H9 (cell line): ENCODE results near the gene ACO1. TPM values are rescaled to one million over a fixed set of nuclear protein-coding genes. Genes with fewer than 3 reads are reported as not detected.

ENCODE experiments used
- DNase-seq: peaks from one replicate; pipeline ENCODE4 v3.0.0-alpha.2; 2017
- H2AFZ ChIP-seq: one replicate; pipeline ENCODE4 v1.6.1; 2013; ENCODE audit warnings: mild to moderate bottlenecking, low read length, control low read depth, moderate library complexity
- H2AK5ac ChIP-seq: 2 replicates; pipeline ENCODE4 v1.6.1; 2013; ENCODE audit warnings: low read length, control low read depth, mixed read lengths; ENCODE audit not compliant: insufficient read length
- H2BK120ac ChIP-seq: one replicate; pipeline ENCODE4 v1.6.1; 2013; ENCODE audit warnings: low read depth, mild to moderate bottlenecking, low read length, control low read depth, inconsistent platforms; ENCODE audit not compliant: poor library complexity, severe bottlenecking
- H2BK12ac ChIP-seq: 2 replicates; pipeline ENCODE4 v1.6.1; 2013; ENCODE audit warnings: low read length, control low read depth, mixed read lengths, low read depth; ENCODE audit not compliant: insufficient read length
- H2BK15ac ChIP-seq: 2 replicates; pipeline ENCODE4 v1.6.1; 2013; ENCODE audit warnings: low read depth, low read length, control low read depth
- H2BK20ac ChIP-seq: one replicate; pipeline ENCODE4 v1.6.1; 2013; ENCODE audit warnings: low read depth, mild to moderate bottlenecking, low read length, control low read depth, inconsistent platforms; ENCODE audit not compliant: poor library complexity, severe bottlenecking
- H2BK5ac ChIP-seq: 2 replicates; pipeline ENCODE4 v1.6.1; 2013; ENCODE audit warnings: low read length, control low read depth, mixed read lengths; ENCODE audit not compliant: insufficient read length
- H3K14ac ChIP-seq: 2 replicates; pipeline ENCODE4 v1.6.1; 2013; ENCODE audit warnings: low read length, control low read depth; ENCODE audit not compliant: insufficient read depth
- H3K18ac ChIP-seq: 2 replicates; pipeline ENCODE4 v1.6.1; 2013; ENCODE audit warnings: low read depth, mild to moderate bottlenecking, mixed read lengths, low read length, control low read depth; ENCODE audit not compliant: insufficient read length
- H3K23ac ChIP-seq: 2 replicates; pipeline ENCODE4 v1.6.1; 2013; ENCODE audit warnings: low read length, control low read depth, mixed read lengths, low read depth; ENCODE audit not compliant: insufficient read length
- H3K23me2 ChIP-seq: 2 replicates; pipeline ENCODE4 v1.6.1; 2013; ENCODE audit warnings: low read depth, mild to moderate bottlenecking, mixed read lengths, low read length, control low read depth; ENCODE audit not compliant: insufficient read length, poor library complexity, severe bottlenecking
- H3K27ac ChIP-seq: 2 replicates; pipeline ENCODE4 v1.5.1; 2013; ENCODE audit warnings: low read length, control low read depth, mixed read lengths, low read depth; ENCODE audit not compliant: insufficient read length
- H3K27me3 ChIP-seq: 2 replicates; pipeline ENCODE4 v1.6.1; 2013; ENCODE audit warnings: low read length, control low read depth, inconsistent platforms; ENCODE audit not compliant: insufficient read depth
- H3K4ac ChIP-seq: 2 replicates; pipeline ENCODE4 v1.6.1; 2013; ENCODE audit warnings: low read depth, mild to moderate bottlenecking, control low read depth, inconsistent platforms, low read length, moderate library complexity
- H3K4me1 ChIP-seq: 2 replicates; pipeline ENCODE4 v1.6.1; 2013; ENCODE audit warnings: low read length, control low read depth, inconsistent platforms; ENCODE audit not compliant: insufficient read depth
- H3K4me2 ChIP-seq: 2 replicates; pipeline ENCODE4 v1.6.1; 2013; ENCODE audit warnings: low read length, control low read depth, mixed read lengths; ENCODE audit not compliant: insufficient read length, insufficient read depth
- H3K56ac ChIP-seq: 2 replicates; pipeline ENCODE4 v1.6.1; 2013; ENCODE audit warnings: low read depth, mild to moderate bottlenecking, mixed read lengths, low read length, control low read depth; ENCODE audit not compliant: insufficient read length
- H3K79me1 ChIP-seq: 2 replicates; pipeline ENCODE4 v1.6.1; 2013; ENCODE audit warnings: low read depth, mild to moderate bottlenecking, moderate library complexity, low read length, control low read depth, inconsistent platforms; ENCODE audit not compliant: insufficient read depth, poor library complexity, severe bottlenecking
- H3K79me2 ChIP-seq: 2 replicates; pipeline ENCODE4 v1.6.1; 2013; ENCODE audit warnings: low read length, control low read depth, inconsistent platforms; ENCODE audit not compliant: insufficient read depth
- H3K9ac ChIP-seq: 2 replicates; pipeline ENCODE4 v1.6.1; 2013; ENCODE audit warnings: low read length, control low read depth, mixed read lengths; ENCODE audit not compliant: insufficient read length; ENCODE audit errors: extremely low read depth
- H3K9me3 ChIP-seq: one replicate; pipeline ENCODE4 v1.6.1; 2013; ENCODE audit warnings: low read depth, low read length, inconsistent platforms; ENCODE audit not compliant: control insufficient read depth
- H3T11ph ChIP-seq: one replicate; pipeline ENCODE4 v1.6.1; 2013; ENCODE audit warnings: mild to moderate bottlenecking, low read length, control low read depth, inconsistent platforms
- H4K20me1 ChIP-seq: one replicate; pipeline ENCODE4 v1.6.1; 2013; ENCODE audit not compliant: control insufficient read depth, insufficient read length, insufficient read depth
- H4K5ac ChIP-seq: 2 replicates; pipeline ENCODE4 v1.6.1; 2013; ENCODE audit warnings: low read depth, mild to moderate bottlenecking, mixed read lengths, low read length, control low read depth; ENCODE audit not compliant: insufficient read length
- H4K8ac ChIP-seq: replicated peaks from 2 replicates; pipeline ENCODE4 v1.6.1; 2013; ENCODE audit warnings: low read length, control low read depth, mixed read lengths, low read depth; ENCODE audit not compliant: insufficient read length
- H4K91ac ChIP-seq: 2 replicates; pipeline ENCODE4 v1.6.1; 2013; ENCODE audit warnings: low read depth, mild to moderate bottlenecking, moderate library complexity, mixed read lengths, low read length, control low read depth; ENCODE audit not compliant: insufficient read length
- H3K27ac Mint-ChIP-seq, 3 experiments: 2 replicates in 2 of 3; 3 replicates in 1 of 3; pipeline ENCODE4 v1.8.0; 2020 to 2021; ENCODE audit warnings: mixed read lengths in 3 of 3, mild to moderate bottlenecking in 1 of 3, moderate library complexity in 1 of 3
- H3K27me3 Mint-ChIP-seq: 2 replicates; pipeline ENCODE4 v1.8.0; 2021; ENCODE audit warnings: low read depth, mild to moderate bottlenecking, moderate library complexity, mixed read lengths
- H3K36me3 Mint-ChIP-seq, 3 experiments: 2 replicates in 2 of 3; 3 replicates in 1 of 3; pipeline ENCODE4 v1.8.0; 2020 to 2021; ENCODE audit warnings: low read depth in 3 of 3, mixed read lengths in 3 of 3; ENCODE audit not compliant: insufficient read depth in 1 of 3
- H3K4me1 Mint-ChIP-seq, 2 experiments: 2 replicates each; pipeline ENCODE4 v1.8.0; 2020; ENCODE audit warnings: mixed read lengths in 2 of 2
- H3K4me3 Mint-ChIP-seq, 2 experiments: 2 replicates in 1 of 2; 3 replicates in 1 of 2; pipeline ENCODE4 v1.8.0; 2020 to 2021; ENCODE audit warnings: mild to moderate bottlenecking in 2 of 2, mixed read lengths in 2 of 2, moderate library complexity in 1 of 2
- H3K9me3 Mint-ChIP-seq, 2 experiments: 2 replicates in 1 of 2; 3 replicates in 1 of 2; pipeline ENCODE4 v1.8.0; 2020; ENCODE audit warnings: mild to moderate bottlenecking in 2 of 2, mixed read lengths in 2 of 2, moderate library complexity in 1 of 2
- CTCF ChIP-seq: fragments of 200-600 bp; sonication (generic); conservative IDR thresholded peaks from 3 replicates; pipeline ENCODE4 v1.8.0; 2021; ENCODE audit warnings: antibody characterized with exemption, mild to moderate bottlenecking
- total RNA-seq: library from RNA; stranded (reverse); gene quantifications from 2 replicates; pipeline ENCODE4 v1.2.1, GENCODE V29; 2021

The ACO1 gene
- total RNA-seq, 1 experiment from 2014 or later = 44.5 TPM

- Histone ChIP-seq H2BK20ac (no peak overlapping the region), H3K4ac (no peak overlapping the region), H3K14ac (no peak overlapping the region), H4K20me1 (no peaks in the 10 kb centered on the region), H2BK5ac (no peak overlapping the region), H3K18ac (no peak overlapping the region), H2BK120ac (no peak overlapping the region), H3T11ph (no peak overlapping the region), H3K9ac (no peak overlapping the region), H3K56ac (no peak overlapping the region), H4K91ac (no peak overlapping the region), H2BK12ac (no peak overlapping the region), H3K27ac (no peak overlapping the region), H3K23me2 (no peaks in the 10 kb centered on the region), H3K27me3 (no peaks in the 10 kb centered on the region), H4K5ac (no peak overlapping the region), H3K4me1 (no peaks in the 10 kb centered on the region; the same call in 1 of the 2 replicates), H3K9me3 (no peaks in the 10 kb centered on the region), H3K23ac (no peak overlapping the region), H3K79me2 (no peaks in the 10 kb centered on the region), H2AFZ (no peak overlapping the region), H2BK15ac (no peak overlapping the region), H3K79me1 (no peaks in the 10 kb centered on the region), H3K4me2 (no peak overlapping the region), H2AK5ac (no peak overlapping the region), H4K8ac (no peak overlapping the region)
- Mint-ChIP-seq H3K4me1 (peaks cover 11 to 12% of the 10 kb centered on the region in 2 experiments), H3K4me3 (no peak overlapping the region), H3K36me3 (peaks cover 8 to 60% (median 24%) of the 10 kb centered on the region in 3 experiments; a peak in 6 of 7 replicates), H3K27ac (no peak overlapping the region), H3K9me3 (no peaks in the 10 kb centered on the region; a peak in 2 of 5 replicates), H3K27me3 (no peaks in the 10 kb centered on the region)
- no peak for TF ChIP-seq CTCF
- DNase-seq = no peak
Measured at GRCh38 chr9:32442433-32442832, 58.0 kb downstream of the ACO1 start.
